Lower leg skin (tissue), 4 donors: ENCODE data around the gene AGXT. TPM values are rescaled to one million over a fixed set of nuclear protein-coding genes. Genes with fewer than 3 reads are reported as not detected.

Experiments used
- DNase-seq, 2 donors: peaks; one replicate each; pipeline ENCODE4 v3.0.0-alpha.2; 2019; ENCODE audit warnings: low spot score in 2 of 2
- H3K4me3 ChIP-seq: fragments of 200-600 bp; sonication (generic); 2 replicates; pipeline ENCODE4 v1.5.1; 2017; ENCODE audit warnings: mild to moderate bottlenecking, low read depth; ENCODE audit not compliant: poor library complexity, severe bottlenecking
- POLR2A ChIP-seq, 2 donors: fragments of 450-650 bp; IDR thresholded peaks; one replicate each; pipeline ENCODE4 v1.6.1; 2016 to 2017; ENCODE audit warnings: antibody characterized with exemption in 2 of 2, mild to moderate bottlenecking in 1 of 2, moderate library complexity in 1 of 2
- WGBS, 2 donors: methylation state at CpG; one replicate each; pipeline ENCODE4 v1.1.5; 2018; 5-methylcytosine and 5-hydroxymethylcytosine counted together
- intact Hi-C: fragments of 100-400 bp; cut with DNase I; formaldehyde crosslinking; loops from one replicate; pipeline ENCODE4 v1.15.0; 2023; ENCODE audit warnings: low total_unique reads
- total RNA-seq, 4 donors: library from RNA; depleted of rRNA; stranded (reverse); fragments of >200 nt; gene quantifications; one replicate each; pipeline ENCODE4 v1.1.0, GENCODE V29; 2016
- TF ChIP-seq, protein P1 (sequence below), 3 donors: fragments of 450-650 bp; IDR thresholded peaks; one replicate each; pipeline ENCODE4 v1.5.1; 2016; ENCODE audit warnings: antibody characterized with exemption in 3 of 3, mild to moderate bottlenecking in 3 of 3, moderate library complexity in 2 of 3

AGXT gene
- total RNA-seq, 4 donors from 2014 or later: not detected

DNA sequence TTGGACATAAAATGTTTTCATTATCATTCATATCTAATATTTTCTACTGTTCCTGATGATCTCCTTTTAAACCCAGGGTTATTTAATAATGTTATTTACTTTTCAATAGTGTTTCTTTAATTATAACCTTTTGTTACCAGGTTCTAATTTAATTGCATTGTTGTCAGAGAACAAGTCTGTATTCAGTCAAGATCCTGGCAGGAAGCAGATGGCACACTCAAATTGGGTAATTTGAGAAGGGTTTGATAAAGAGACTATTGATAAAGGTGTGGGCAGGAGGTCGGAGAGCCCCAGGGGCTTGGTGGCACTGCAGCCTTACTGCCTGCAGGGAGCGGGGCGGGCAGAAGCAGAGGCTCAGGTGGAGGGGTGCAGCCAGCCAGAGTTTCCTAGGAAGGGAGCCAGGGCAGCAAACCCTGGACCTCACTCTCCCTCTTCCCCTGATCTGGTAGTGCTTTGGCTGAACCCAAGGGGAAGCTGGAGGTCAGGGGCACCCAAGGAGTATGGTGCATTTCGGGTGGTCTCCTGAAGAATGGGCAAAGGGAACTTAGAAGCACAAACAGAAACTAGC, 46.3 kb upstream of the AGXT start:
- no peak overlapping the region for H3K4me3 ChIP-seq
- no peak for DNase-seq
- TF ChIP-seq, protein P1, sequence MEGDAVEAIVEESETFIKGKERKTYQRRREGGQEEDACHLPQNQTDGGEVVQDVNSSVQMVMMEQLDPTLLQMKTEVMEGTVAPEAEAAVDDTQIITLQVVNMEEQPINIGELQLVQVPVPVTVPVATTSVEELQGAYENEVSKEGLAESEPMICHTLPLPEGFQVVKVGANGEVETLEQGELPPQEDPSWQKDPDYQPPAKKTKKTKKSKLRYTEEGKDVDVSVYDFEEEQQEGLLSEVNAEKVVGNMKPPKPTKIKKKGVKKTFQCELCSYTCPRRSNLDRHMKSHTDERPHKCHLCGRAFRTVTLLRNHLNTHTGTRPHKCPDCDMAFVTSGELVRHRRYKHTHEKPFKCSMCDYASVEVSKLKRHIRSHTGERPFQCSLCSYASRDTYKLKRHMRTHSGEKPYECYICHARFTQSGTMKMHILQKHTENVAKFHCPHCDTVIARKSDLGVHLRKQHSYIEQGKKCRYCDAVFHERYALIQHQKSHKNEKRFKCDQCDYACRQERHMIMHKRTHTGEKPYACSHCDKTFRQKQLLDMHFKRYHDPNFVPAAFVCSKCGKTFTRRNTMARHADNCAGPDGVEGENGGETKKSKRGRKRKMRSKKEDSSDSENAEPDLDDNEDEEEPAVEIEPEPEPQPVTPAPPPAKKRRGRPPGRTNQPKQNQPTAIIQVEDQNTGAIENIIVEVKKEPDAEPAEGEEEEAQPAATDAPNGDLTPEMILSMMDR (IDR thresholded peaks at IDR 0.05): no peak
- TF ChIP-seq POLR2A (IDR thresholded peaks at IDR 0.05): no peak
- intact Hi-C loops: no loop called here
- 77 to 81% methylated on average over 4 of the region's 4 CpGs for WGBS, 2 donors

DNA sequence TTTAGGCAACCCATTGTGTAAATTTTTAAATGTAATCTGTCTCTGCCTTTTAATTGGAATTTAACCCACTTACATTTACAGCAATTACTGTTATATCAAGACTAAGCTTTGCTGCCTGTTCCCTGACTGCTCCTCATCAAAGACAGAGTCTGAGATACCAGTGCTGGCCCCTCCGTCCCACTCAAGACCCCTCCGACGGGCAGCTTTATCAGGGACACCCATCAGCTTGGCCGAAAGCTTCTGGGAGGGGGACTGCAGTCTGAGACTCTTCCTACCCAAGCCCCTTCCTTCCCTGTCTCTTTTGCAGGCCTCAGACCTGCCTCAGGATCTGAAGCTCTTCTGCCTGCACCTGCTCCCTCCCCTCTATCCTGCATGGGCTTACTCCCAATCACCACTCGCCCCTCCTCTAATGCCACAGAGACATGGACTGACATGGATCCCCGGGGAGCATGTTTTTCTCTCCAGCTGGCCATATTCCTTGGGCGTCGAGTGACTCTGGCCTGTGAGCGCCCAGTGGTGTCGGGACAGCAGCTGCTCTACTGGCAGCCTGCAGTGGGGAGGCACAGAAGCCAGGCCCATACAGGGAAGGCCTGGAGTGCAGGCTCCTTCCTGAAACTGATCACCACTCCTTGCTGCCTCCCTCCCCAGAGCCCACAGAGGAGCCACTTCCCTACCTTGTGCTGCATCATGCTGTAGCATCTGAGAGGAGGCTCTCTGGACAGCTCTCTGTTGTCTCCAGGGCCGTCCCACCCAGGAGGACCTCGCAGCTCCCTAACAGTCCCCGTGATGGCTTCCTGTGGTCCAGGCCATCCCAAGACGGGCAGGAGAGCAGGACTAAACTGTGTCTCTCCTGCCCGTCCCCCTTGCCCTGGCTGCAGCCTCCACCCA, 44.9 kb upstream of the AGXT start:
- intact Hi-C loops: no loop called here
- no peak overlapping the region for H3K4me3 ChIP-seq
- 85 to 92% methylated on average over 15 of the region's 15 CpGs for WGBS, 2 donors
- DNase-seq: peak in 1 of 2 donors; percentile 53
- TF ChIP-seq, protein P1 (IDR thresholded peaks at IDR 0.05): no peak
- TF ChIP-seq POLR2A (IDR thresholded peaks at IDR 0.05): no peak

DNA sequence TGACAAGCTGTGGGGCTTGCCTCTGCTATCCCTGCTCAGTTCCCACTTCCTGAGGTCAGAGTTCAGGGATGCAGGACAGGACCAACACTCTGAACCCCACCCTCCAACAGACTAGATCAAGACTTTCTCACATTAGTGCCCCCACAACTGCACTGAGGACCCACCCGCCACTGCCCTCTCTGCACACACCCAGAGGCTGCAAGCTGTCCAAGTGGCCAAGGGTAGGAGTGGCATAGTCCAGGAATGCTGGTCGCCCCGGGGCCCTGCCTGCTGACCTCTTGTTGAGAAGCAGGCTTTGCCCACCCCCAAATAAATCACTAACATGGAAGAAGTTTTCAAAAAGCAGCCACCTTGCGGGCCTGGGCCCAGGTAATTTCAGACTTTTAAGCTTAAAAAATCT, 43.1 kb upstream of the AGXT start:
- intact Hi-C loops: no loop called here
- whole genome bisulfite sequencing, 2 donors: 64 to 81% methylated on average over 4 of the region's 4 CpGs
- peak in 1 of 2 donors; percentile 70 for DNase-seq
- TF ChIP-seq, protein P1 (IDR thresholded peaks at IDR 0.05): no peak
- no peak for TF ChIP-seq POLR2A (IDR thresholded peaks at IDR 0.05)
- no peak overlapping the region for H3K4me3 ChIP-seq

DNA sequence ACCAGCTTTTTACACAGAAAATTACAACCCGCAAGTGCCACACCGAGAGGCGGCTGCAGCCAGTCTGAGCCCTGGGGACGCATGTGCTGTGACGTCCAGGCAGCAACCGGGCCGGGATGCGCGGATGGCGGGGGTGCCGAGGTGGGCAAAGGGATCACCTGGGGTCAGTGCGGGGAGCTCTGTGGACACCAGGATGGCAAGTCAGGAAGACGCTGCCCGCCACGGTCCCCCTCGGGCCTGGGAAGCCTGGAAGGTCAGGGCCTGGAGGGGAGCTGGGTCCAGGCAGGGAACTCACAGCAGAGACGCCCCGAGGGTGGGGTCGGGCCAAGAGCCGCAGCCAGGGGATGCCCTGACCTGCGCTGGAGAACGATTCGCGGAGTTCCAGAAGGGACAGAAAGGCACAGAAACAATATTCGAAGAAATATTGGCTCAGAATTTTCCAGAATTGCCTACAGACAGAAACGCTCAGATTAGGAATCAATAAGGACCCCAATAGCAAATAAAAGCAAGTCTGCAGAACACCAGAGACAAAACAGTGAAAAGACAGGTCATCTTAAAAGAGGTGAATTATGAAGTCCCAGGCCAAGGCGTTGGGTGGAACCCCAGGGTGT, 36.9 kb upstream of the AGXT start:
- H3K4me3 ChIP-seq: no peak overlapping the region
- TF ChIP-seq, protein P1 (IDR thresholded peaks at IDR 0.05): no peak
- TF ChIP-seq POLR2A (IDR thresholded peaks at IDR 0.05): no peak
- peak in 1 of 2 donors; percentile 88 for DNase-seq
- WGBS, 2 donors: 8 to 9% methylated on average over 27 of the region's 27 CpGs
- intact Hi-C loops: loop anchor here (10.0 kb wide), 1 partner anchor 317 kb away; no protein-coding TSS in a partner anchor

DNA sequence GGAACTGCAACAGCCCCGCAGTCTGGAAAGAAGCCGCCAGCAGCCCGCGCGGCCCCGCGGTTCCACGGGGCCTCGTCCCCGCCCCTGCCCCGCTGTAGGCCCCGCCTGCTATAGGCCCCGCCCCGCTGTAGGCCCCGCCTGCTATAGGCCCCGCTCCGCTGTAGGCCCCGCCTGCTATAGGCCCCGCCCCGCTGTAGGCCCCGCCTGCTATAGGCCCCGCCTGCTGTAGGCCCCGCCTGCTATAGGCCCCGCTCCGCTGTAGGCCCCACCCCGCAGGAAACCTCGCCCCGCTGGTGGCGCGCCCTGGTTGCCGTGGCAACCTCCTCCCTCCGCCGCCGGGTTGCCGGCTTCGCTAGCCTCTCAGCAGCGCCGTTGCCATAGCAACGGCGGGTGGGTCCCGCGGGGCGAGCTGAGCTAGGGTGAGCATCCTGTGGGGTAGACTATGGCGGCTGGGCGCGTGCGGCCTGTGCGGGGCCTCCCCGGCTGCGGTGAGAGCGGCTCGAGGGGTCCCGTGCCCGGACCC, 36.4 kb upstream of the AGXT start:
- DNase-seq: peak; percentile 62 to 96

More for the DNA sequence above, 36.4 kb upstream of the AGXT start:
- intact Hi-C loops: loop anchor here (10.0 kb wide), 1 partner anchor 317 kb away; no protein-coding TSS in a partner anchor
- 6% methylated on average over 32 of the region's 54 CpGs for WGBS, 2 donors
- TF ChIP-seq POLR2A (IDR thresholded peaks at IDR 0.05): no peak
- TF ChIP-seq, protein P1 (IDR thresholded peaks at IDR 0.05): no peak
- H3K4me3 ChIP-seq: no peak overlapping the region
